HUES6 (cell line): ENCODE measurements around the gene ADD3.

Experiments
- H3K27ac ChIP-seq: 2 replicates; pipeline ENCODE4 v1.7.0; 2013; ENCODE audit warnings: low read depth, mild to moderate bottlenecking, low read length, inconsistent platforms
- H3K27me3 ChIP-seq: 2 replicates; pipeline ENCODE4 v1.6.1; 2013; ENCODE audit warnings: low read length; ENCODE audit not compliant: control insufficient read depth, insufficient read depth
- H3K36me3 ChIP-seq: 2 replicates; pipeline ENCODE4 v1.6.1; 2013; ENCODE audit warnings: low read length; ENCODE audit not compliant: control insufficient read depth, insufficient read depth
- H3K4me1 ChIP-seq: 2 replicates; pipeline ENCODE4 v1.6.1; 2013; ENCODE audit warnings: low read length; ENCODE audit not compliant: control insufficient read depth, insufficient read depth
- H3K4me3 ChIP-seq: 2 replicates; pipeline ENCODE4 v1.5.1; 2013; ENCODE audit warnings: low read depth, low read length
- H3K9ac ChIP-seq: one replicate; pipeline ENCODE4 v1.6.1; 2013; ENCODE audit warnings: mild to moderate bottlenecking, low read length
- H3K9me3 ChIP-seq: 2 replicates; pipeline ENCODE4 v1.6.1; 2013; ENCODE audit warnings: low read depth, low read length; ENCODE audit not compliant: control insufficient read depth, insufficient read depth

The ADD3 gene

DNA sequence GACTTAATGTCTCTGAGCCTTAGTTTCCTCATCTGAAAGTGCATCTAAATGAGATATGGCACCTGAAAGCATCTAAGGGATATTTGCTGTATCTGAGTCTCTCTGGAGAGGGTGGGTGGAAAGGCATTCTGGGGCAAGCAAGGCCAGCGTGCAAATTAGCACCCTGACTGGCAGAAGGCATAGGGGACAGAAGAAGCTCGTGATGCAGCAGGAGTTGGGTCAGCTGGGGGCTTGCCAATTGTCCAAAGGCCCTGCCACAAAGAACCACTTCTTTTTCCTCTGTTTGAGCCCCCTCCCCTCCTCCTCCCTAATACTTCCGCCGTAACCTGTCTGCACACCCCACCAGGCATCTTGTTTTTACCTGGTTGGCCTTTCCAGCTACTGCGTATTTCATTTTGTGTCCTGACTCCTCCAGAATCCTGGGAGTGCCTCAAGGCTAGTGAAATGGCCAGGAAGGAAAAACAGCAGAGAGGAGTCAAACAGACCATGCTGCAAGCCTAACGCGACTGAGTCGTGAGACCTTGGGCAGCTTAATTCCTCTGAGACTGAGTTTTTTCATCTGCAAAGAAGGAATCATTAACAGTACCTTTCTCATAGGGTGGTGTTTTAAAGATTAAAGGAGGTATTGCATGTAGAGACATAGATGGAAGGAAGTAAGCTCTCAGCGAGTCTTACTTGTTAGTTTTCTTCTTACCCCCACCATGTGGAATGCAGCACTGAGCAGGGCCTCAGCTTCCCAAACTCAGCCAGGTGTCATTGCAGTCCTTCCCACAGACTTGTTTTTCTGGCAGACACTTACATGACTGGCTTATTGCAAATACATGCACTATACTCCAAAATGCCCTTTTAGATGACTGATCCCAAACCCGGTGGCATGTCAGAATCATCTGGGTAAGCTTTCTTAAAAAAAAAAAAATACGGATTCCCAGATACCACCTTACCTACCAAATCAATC, 150.5 kb downstream of the ADD3 start:
- no peaks in the 10 kb centered on the region for H3K9me3 ChIP-seq
- H3K4me3 ChIP-seq = no peak overlapping the region
- H3K27ac ChIP-seq = no peak overlapping the region
- H3K9ac ChIP-seq = no peak overlapping the region
- peaks cover 42% of the 10 kb centered on the region for H3K27me3 ChIP-seq
- peaks cover 21% of the 10 kb centered on the region for H3K4me1 ChIP-seq
- H3K36me3 ChIP-seq = no peaks in the 10 kb centered on the region

DNA sequence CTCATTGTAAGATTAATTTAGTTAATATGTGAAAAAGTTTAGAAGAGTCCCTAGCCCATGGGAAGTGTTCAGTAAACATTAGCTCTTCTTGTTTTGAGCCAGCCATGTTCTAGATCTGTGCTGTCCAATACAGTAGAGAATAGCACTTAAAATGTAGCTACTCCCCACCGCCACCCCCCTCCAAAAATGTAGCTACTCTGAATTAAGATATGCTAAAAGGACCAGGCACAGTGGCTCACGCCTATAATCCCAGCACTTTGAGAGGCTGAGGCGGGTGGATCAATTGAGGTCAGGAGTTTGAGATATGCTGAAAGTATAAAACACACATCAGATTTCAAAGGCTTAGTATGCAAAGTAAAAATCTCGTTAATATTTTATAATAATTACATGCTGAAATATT, 152.3 kb downstream of the ADD3 start:
- peaks cover 59% of the 10 kb centered on the region for H3K27me3 ChIP-seq

DNA sequence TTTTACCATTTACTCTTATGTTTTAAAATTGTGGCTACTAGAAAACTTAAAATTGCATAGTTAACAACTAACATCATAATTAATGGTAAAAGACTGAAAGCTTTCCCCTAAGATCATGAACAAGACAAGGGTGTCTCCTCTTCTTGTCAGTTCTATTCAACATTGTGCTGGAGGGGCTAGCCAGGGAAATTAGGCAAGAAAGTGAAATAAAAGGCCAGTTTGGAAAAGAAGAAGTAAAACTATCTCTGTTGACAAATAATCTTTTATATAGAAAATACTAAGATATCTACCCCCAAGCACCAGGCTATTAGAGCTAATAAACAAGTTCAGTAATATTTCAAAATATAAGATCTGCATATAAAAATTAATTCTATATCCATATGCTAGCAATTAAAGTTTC, 152.7 kb downstream of the ADD3 start:
- Histone ChIP-seq H3K4me3 (no peak overlapping the region), H3K27me3 (peaks cover 64% of the 10 kb centered on the region), H3K4me1 (peaks cover 26% of the 10 kb centered on the region), H3K36me3 (no peaks in the 10 kb centered on the region), H3K9ac (no peak overlapping the region), H3K9me3 (no peaks in the 10 kb centered on the region), H3K27ac (no peak overlapping the region)

More for the DNA sequence above, 152.3 kb downstream of the ADD3 start:
- Histone ChIP-seq H3K27ac (no peak overlapping the region), H3K9me3 (no peaks in the 10 kb centered on the region), H3K9ac (no peak overlapping the region), H3K4me3 (no peak overlapping the region), H3K36me3 (no peaks in the 10 kb centered on the region), H3K4me1 (peaks cover 26% of the 10 kb centered on the region)

DNA sequence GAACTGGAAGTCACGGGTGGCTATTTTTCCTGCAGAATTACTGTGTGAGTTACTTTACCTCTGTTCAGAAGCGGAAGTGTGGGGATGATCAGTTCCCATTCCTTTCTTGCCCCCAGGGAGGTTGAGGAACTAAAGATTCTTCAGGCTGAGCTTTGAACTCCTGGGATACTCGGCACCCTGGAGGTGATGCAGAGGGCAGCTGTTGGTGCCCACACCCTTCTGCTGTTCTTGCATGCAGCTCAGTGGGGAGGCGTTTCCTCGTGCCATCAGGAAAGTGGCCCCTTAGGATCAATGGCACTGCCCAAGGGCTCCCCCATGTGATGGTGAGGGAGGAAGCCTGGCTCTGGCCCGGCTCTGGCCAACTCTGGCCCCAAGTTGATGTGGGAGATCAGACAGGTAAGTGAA, 155.0 kb downstream of the ADD3 start:
- peaks cover 29% of the 10 kb centered on the region for H3K4me1 ChIP-seq
- no peak overlapping the region for H3K4me3 ChIP-seq
- H3K9me3 ChIP-seq = no peaks in the 10 kb centered on the region
- no peak overlapping the region for H3K9ac ChIP-seq
- peaks cover 76% of the 10 kb centered on the region for H3K27me3 ChIP-seq
- H3K27ac ChIP-seq = no peak overlapping the region
- H3K36me3 ChIP-seq = no peaks in the 10 kb centered on the region

DNA sequence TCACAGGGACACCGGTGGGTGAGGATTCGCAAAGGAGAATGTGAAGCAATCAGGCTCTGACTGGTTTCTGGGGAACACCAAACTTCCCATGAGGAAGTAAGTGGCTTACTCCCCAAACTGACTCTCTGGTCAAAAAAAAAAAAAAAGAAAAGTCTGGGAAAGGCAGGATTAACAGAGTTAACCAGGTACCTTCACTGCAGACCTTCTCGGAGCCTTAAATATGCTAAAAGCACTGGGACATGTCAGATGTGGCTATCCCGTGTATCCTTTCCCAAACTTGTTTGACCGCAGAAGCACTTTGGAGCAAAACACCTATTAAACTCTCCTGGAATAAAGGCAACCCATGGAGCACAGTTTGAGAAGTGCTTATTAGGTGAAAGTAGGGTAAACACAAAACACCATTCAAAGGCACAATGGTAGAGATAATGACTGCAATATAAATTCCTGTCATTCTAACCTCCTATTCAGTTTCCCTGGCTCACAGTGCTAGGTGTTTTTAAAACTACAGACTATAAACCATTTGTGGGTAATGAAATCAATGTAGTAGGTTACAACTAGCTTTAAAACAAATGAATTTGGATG, 155.5 kb downstream of the ADD3 start:
- Histone ChIP-seq H3K4me3 (no peak overlapping the region), H3K9ac (no peak overlapping the region), H3K36me3 (no peaks in the 10 kb centered on the region), H3K9me3 (no peaks in the 10 kb centered on the region), H3K27me3 (peaks cover 76% of the 10 kb centered on the region), H3K4me1 (peaks cover 32% of the 10 kb centered on the region), H3K27ac (no peak overlapping the region)

DNA sequence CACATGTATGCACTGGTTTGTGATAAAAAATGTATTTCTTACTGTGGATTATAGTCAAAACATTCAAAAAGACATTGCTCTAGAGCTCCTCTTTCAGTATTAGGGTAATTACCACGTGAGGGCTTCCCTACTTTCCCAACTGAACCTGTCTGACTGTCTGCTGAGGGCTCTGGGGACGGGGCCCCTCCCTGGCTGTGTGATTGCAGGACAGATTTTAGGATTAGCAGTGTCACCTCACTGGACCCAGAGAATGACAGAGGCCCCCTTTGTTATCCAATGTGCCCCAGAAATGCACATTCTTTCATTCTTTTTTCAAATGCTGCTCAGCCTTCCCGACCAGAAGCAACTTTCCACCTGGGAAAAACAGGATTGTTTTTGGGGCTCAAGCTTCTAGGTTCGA, 156.1 kb downstream of the ADD3 start:
- peak overlapping the region; percentile 16 for H3K9ac ChIP-seq
- no peak overlapping the region for H3K4me3 ChIP-seq
- peaks cover 78% of the 10 kb centered on the region for H3K27me3 ChIP-seq

DNA sequence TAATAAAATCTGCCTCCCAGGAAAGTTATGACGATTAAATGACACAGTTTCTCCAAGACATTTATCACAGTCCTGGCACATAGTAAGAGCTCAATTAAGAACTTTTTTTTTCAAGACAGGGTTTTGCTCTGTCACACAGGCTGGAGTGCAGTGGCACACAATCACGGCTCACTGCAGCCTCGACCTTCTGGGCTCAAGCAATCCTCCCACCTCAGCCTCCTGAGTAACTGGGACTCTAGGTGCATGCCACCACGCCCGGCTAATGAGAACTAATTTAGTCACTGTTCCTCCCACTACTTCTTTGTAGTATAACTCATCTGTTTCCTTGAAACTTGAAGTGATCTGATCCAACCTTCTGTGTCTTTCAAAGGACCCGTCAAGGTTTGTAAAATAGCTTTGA, 157.5 kb downstream of the ADD3 start:
- peaks cover 41% of the 10 kb centered on the region for H3K4me1 ChIP-seq
- no peak overlapping the region for H3K27ac ChIP-seq
- no peak overlapping the region for H3K4me3 ChIP-seq
- no peaks in the 10 kb centered on the region for H3K9me3 ChIP-seq
- no peak overlapping the region for H3K9ac ChIP-seq
- no peaks in the 10 kb centered on the region for H3K36me3 ChIP-seq
- H3K27me3 ChIP-seq = peaks cover 88% of the 10 kb centered on the region

More for the DNA sequence above, 156.1 kb downstream of the ADD3 start:
- peaks cover 31% of the 10 kb centered on the region for H3K4me1 ChIP-seq
- H3K9me3 ChIP-seq = no peaks in the 10 kb centered on the region
- no peak overlapping the region for H3K27ac ChIP-seq
- H3K36me3 ChIP-seq = no peaks in the 10 kb centered on the region

DNA sequence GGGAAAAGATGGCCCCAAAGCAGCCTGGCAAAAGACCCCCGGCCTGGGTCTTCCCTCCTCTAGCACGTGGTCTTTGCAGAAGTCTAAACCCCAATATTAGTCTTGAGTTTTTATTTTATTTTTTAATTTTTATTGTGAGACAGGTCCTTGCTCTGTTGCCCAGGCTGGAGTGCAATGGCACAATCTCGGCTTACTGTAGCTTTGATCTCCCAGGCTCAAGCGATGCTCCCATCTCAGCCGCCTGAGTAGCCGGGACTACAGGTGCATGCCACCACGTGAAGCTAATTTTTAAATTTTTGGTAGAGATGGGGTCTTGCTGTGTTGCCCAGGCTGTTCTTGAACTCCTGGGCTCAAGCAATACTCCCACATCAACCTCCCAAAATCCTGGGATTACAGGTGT, 159.4 kb downstream of the ADD3 start:
- Histone ChIP-seq H3K36me3 (no peaks in the 10 kb centered on the region), H3K4me1 (peaks cover 50% of the 10 kb centered on the region), H3K9me3 (no peaks in the 10 kb centered on the region), H3K27me3 (peaks cover 97% of the 10 kb centered on the region), H3K9ac (no peak overlapping the region), H3K4me3 (no peak overlapping the region), H3K27ac (no peak overlapping the region)

DNA sequence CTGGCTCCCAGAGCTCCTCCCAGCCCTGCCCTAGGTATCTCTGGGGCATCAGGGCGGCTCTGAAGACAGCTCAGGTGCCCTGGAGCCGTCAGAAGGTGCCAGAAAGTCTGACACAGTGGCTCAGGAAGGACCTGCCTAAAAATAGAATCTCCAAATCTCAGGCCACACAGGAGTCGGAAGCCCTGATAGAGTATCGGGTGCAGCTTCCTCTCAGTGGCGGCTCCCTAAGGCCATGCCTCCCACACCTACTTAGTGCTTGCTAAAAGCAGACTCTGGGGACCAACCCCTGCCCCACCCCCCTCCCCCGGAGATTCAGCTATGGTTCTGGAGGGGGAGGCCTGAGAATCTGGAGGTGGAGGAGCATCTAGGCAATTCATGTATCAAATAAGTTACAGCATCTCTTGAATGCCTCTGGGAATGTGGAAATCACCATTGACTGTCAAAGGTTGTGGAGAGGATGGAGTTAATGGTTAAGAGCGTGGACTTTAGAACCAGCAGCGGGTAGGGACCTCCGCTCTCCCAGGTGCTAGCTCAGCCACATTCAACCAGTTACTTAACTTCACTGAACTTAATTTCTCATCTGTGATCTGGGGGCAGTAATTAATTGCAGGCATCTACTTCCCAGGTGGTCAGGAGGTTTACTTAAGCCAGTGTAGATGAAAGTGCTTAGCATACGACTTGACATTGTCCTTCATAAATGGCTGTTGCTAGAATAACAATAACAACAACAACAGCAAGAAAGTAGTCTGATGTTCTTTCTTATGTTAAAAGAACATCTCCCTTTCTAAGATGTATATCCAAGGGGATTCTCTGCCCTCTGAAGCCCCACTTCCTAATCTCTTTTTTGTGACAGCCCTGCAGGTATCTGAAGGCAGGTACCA, 161.1 kb downstream of the ADD3 start:
- Histone ChIP-seq H3K27ac (no peak overlapping the region), H3K36me3 (no peaks in the 10 kb centered on the region), H3K27me3 (peaks cover 99% of the 10 kb centered on the region), H3K9ac (no peak overlapping the region), H3K9me3 (no peaks in the 10 kb centered on the region), H3K4me1 (peaks cover 37% of the 10 kb centered on the region), H3K4me3 (peak overlapping the region; percentile 2; the same call in 1 of the 2 replicates)

DNA sequence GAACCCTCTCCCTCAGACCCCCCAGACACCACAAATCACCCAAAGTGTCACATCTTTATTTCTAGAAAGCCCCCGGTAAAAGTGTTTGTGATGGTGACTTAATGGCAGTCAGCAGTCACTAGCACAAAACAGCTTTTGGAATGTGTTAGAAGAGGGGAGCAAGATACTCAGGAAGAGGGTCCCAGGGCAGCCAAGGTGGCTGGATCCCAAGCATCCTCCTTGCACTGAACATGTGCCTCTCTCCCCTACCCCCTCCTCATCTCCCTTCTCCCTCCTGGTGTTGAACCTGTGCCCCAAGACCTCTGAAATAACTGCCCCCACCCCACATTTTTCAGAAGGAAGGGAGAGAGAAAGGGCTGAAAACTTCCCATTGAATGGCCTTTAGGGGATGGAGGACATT, 161.8 kb downstream of the ADD3 start:
- Histone ChIP-seq H3K27ac (no peak overlapping the region), H3K36me3 (no peaks in the 10 kb centered on the region), H3K4me1 (peaks cover 37% of the 10 kb centered on the region), H3K4me3 (no peak overlapping the region), H3K9me3 (no peaks in the 10 kb centered on the region), H3K27me3 (peaks cover 100% of the 10 kb centered on the region), H3K9ac (no peak overlapping the region)
